Measurements from ENCODE around the gene KIF1C.

The KIF1C gene

GRCh38 chr17:4999430-5000093 lies 1.8 kb downstream of the KIF1C start:
- in situ Hi-C loops (cut with MboI; ENCODE audit: low pct_unique_long_range_greater_than_20kb, low sequenced_read_pairs, unreplicated experiment): no loop called here
- no peak for DNase-seq (ENCODE audit: low spot score)
- TF ChIP-seq CTCF (IDR thresholded peaks at IDR 0.05; ENCODE audit: extremely low read depth, insufficient read depth, missing control alignments): no peak

- no peak for DNase-seq (ENCODE audit: low spot score)
- TF ChIP-seq CTCF (IDR thresholded peaks at IDR 0.05; ENCODE audit: extremely low read depth, insufficient read depth, missing control alignments): no peak
- in situ Hi-C loops (cut with MboI; ENCODE audit: low pct_unique_long_range_greater_than_20kb, low sequenced_read_pairs, unreplicated experiment): no loop called here
These were observed 2.5 kb downstream of the KIF1C start for GRCh38 chr17:5000237-5000639.

GRCh38 chr17:5002121-5002788 lies 4.5 kb downstream of the KIF1C start:
- in situ Hi-C loops (cut with MboI; ENCODE audit: low pct_unique_long_range_greater_than_20kb, low sequenced_read_pairs, unreplicated experiment): no loop called here
- no peak for DNase-seq (ENCODE audit: low spot score)
- no peak for TF ChIP-seq CTCF (IDR thresholded peaks at IDR 0.05; ENCODE audit: extremely low read depth, insufficient read depth, missing control alignments)

- in situ Hi-C loops (cut with MboI; ENCODE audit: low pct_unique_long_range_greater_than_20kb, low sequenced_read_pairs, unreplicated experiment): no loop called here
- no peak for TF ChIP-seq CTCF (IDR thresholded peaks at IDR 0.05; ENCODE audit: extremely low read depth, insufficient read depth, missing control alignments)
- DNase-seq (ENCODE audit: low spot score): no peak
These were observed 5.6 kb downstream of the KIF1C start for GRCh38 chr17:5003214-5003867.

GRCh38 chr17:5011928-5012327 lies 14.2 kb downstream of the KIF1C start:
- in situ Hi-C loops (cut with MboI; ENCODE audit: low pct_unique_long_range_greater_than_20kb, low sequenced_read_pairs, unreplicated experiment): no loop called here
- TF ChIP-seq CTCF (IDR thresholded peaks at IDR 0.05; ENCODE audit: extremely low read depth, insufficient read depth, missing control alignments): no peak
- peak; percentile 58 for DNase-seq (ENCODE audit: low spot score)

GRCh38 chr17:5014357-5014756 lies 16.6 kb downstream of the KIF1C start:
- no peak for TF ChIP-seq CTCF (IDR thresholded peaks at IDR 0.05; ENCODE audit: extremely low read depth, insufficient read depth, missing control alignments)
- in situ Hi-C loops (cut with MboI; ENCODE audit: low pct_unique_long_range_greater_than_20kb, low sequenced_read_pairs, unreplicated experiment): no loop called here
- no peak for DNase-seq (ENCODE audit: low spot score)
